Ramos (cell line): ENCODE measurements around the gene SLC12A2.

Experiments used
- in situ Hi-C: fragments of 300-500 bp; cut with MboI; formaldehyde crosslinking; loops from one replicate; pipeline ENCODE4 v1.14.3; 2022; ENCODE audit warnings: low sequenced_read_pairs; ENCODE audit not compliant: unreplicated experiment

Gene SLC12A2

DNA sequence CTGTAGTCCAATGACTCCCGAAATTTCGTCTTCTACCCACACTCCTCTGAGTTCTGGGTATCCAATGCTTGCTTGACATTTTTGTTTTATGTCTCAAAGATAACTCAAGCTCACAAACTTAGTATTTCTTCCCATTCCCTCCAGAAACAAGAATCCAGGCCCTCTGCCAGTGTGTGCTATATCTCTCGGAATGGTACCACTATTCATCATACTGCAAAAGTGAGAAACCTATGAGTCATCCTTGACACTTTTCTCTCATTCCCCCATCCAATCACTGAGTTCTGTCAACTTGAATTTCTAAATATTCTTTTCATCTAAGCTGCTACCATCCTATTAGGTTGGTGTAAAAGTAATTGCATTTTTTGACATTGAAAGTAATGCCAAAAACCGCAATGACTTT, 9.8 kb downstream of the SLC12A2 start:
- in situ Hi-C loops, result no loop called here

DNA sequence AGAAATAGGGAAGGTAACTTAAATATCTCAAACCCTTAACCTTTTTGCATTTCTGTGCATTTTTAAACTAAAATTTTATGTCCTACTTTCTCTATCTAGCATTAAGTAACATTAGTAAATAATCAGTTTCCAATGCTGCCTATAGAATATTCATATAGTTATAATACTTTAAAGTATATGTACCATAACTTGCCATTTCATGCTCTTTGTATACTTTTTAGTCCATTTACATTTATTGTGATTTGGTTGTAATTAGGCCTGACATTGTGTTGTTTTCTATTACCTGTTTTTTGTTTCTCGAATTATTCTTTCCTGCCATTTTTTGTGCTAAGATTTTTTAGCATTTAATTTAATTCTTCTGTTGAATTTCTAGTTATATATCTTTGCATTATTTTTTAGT, 13.7 kb downstream of the SLC12A2 start:
- in situ Hi-C loops, result no loop called here

DNA sequence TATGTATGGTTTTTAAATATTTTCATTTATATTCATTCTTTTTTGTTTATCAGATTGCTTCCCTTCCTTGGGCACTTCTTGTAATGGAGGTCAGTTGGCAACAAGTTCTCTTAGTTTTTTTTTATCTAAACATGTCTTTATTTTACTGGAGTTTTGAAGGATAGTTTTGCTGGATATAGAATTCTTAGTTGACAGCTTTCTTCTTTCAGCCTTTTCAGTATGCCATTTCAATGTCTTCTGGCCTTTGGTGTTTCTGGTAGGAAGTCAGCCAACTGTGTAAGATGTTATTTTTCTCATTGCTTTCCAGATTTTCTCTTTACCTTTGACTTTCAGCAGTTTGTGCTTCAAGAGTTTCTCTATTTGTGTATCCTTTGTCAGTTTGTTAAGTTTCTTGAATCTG, 14.2 kb downstream of the SLC12A2 start:
- in situ Hi-C loops, result no loop called here

DNA sequence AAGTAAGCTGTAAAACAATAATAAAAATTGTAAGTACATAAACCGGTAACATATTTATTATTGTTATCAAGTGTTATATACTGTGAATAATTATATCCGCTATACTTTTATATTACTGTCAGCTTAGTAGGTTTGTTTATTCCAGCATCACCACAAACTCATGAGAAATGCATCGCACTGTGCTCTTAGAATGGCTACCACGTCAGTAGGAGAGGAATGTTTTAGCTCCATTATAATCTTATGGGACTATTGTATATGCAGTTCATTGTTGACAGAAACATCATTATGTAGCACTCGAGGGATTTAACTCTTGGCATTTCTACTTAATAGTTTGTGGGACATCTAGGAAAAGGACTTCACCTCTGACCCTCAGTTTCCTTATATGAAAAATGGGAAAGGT, 16.4 kb downstream of the SLC12A2 start:
- in situ Hi-C loops, result no loop called here

DNA sequence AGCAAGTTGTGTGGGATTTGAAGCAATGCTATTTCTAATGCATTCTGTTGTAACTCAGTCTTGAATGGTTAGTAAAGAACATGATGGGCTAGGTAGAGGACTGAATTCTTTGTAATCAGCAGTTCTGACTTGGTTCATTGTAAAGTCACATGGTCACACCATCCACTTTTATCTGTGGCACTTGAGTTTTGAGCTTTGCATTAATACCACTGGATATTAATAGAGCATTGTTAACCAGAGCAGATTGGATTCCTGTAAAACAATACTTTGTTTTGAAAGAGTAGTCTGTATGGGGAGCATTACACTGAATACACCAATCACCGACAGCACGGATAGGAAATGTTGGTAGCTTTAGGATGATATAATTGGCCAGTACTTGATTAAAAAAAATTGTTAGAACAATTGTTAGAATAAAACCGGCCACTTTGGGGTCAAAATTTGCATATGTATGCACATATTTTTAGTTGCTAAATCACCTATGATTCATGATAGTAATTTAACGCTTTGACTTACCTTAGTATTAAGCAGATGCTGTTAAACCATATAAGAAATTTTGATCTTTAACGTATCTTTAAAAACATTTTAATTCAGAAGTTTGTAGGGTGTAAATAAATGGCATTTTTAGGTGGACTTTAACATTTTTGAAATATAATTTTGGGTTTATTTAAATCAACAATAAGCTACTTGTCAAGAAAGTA, 17.4 kb downstream of the SLC12A2 start:
- in situ Hi-C loops, result no loop called here

DNA sequence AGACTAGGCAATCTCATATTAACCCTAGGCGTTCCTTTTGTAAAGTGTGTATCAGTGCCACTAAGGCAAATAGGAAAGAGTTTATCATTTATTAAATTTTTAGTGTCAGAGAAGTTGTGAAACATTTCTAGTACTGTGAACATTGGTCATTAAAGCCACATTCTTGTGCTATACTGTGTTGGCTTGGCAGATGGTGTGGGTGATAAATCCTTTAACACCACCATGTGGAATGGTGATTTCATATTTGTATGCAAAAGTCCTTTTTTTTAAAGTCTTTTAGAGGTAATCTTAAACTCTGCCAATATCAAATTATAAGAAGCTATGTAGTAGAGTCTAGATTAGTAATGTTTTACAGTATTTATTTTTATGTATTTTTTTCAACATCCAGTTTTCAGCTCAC, 18.1 kb downstream of the SLC12A2 start:
- in situ Hi-C loops, result no loop called here

DNA sequence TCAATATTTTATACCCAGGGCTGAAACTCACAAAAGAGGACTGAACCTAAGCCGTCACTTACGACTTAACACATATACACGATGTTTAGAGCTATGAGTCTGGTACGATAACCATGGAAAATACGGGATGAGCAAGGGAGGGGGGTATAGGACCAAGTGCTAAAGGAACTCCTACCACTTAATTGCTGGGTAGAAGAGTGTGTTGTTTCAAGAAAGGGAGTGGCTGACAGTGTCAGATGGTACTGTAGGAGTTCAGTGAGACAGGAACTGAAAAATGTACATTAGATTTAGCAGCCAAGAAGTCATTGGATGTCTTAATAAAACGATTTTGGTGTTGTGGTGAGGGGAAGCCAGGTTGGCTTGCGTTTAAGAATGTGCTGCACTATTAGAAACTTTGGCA, 21.6 kb downstream of the SLC12A2 start:
- in situ Hi-C loops, result no loop called here

DNA sequence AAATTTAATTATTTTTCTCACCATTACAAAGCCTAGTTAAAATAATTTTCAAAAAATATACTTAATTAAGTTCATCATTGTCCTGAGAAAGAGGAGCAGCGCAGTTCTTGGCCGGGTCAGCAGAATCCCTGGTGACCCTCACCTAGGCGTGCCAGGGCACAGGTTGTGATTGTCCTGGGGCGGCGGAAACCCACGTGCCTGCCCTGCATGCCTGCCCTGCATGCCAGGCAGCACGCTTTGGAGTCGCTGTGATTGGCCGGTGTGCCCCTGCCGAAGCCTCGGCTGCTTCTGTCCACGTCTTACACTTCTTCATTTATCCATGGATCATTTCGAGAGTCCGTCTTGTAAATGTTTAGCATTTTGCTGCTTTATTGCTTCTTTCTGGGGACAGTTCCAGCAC, 25.6 kb downstream of the SLC12A2 start:
- in situ Hi-C loops, result no loop called here

DNA sequence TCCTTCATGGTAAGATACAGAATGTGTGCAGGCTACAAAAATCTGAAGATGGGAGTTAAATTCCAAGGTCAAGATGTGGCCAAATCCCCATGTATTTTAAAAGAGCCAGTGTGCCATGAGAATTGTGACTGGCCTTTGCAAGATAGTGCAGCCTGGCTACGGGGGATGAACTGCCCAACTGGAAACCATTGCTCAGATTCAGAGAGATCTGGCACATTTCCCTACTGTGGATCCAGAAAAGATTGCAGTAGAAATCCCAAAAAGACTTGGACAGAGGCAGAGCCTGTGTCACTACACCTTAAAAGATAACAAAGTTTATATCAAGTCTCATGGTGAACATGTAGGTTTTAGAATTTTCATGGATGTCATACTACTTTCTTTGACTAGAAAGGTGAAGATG, 26.2 kb downstream of the SLC12A2 start:
- in situ Hi-C loops, result no loop called here

DNA sequence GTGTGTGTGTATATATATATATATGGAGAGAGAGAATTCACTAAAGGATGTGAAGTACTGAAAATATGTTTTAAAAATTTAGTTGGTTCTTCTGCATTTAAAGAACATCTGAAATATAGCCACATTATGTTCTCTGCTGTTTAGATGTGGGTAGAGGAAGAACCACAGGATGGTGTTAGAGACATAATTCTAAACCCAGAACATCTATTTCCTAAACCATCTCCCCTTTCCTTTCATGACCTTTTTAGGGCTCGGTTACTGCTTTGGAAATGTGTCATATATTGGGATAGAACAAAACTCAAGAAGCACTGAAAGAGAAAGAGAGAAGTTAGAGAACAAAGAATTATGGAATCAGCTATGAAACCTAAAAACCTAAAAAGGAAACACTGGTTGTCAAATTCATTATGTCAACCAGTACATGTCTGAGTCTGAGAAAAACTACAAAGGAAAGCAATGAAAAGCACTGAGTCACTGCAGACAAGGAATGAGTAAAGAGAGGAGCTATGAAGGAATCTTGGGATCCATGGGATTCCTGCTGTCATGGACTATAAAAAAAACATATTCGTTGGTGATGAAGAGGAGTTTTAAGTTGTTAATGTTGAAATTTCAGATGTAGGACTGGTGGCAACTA, 28.4 kb downstream of the SLC12A2 start:
- in situ Hi-C loops, result no loop called here

DNA sequence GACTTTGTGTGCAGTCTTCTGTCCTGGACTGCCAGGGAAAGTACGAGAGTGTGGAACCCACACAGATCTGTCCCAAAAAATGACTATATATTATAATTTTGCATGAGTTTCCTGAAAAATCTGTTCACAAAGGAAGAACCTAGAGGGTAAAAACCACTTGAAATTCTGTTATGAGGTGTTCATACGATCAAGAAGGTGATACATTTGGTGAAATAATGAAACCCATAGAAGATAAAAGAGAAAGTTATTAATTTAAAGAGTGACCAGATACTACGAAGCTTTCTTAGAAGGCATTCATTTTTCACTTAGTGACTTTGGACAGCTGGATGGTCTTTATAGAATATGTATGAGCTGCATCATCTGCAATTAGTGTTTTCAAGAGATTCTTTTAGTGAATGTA, 32.9 kb downstream of the SLC12A2 start:
- in situ Hi-C loops, result no loop called here

DNA sequence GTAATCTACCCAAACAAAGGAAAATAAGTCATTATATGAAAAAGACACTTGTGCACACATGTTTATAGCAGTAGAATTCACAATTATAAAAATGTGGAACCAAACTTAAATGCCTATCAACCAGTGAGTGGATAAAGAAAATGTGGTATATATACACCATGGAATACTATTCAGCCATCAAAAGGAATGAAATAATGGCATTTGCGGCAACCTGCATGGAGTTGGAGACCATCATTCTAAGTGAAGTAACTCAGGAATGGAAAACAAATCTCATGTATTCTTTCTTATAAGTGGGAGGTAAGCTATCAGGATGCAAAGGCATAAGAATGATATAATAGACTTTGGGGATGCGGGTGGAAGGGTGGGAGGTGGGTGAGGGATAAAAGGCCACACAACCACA, 34.6 kb downstream of the SLC12A2 start:
- in situ Hi-C loops, result no loop called here

DNA sequence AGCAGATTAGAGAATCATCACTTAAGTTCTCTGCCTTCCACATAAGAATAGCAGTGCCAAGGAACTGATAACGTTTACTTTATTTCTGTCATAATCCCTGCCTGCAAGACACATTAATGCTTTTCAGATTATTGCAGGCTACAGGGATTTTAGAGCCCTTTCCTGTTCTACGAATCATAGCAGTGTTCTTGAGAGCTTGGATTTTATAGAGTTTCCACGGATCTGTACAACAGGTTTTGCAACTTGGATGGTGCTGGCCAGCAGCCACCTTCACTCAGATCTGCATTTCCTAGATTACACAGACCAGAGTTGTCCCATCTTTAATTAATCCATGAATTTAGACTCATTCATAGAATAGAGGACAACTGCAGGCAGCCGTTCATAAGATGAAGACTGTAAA, 38.1 kb downstream of the SLC12A2 start:
- in situ Hi-C loops, result no loop called here

DNA sequence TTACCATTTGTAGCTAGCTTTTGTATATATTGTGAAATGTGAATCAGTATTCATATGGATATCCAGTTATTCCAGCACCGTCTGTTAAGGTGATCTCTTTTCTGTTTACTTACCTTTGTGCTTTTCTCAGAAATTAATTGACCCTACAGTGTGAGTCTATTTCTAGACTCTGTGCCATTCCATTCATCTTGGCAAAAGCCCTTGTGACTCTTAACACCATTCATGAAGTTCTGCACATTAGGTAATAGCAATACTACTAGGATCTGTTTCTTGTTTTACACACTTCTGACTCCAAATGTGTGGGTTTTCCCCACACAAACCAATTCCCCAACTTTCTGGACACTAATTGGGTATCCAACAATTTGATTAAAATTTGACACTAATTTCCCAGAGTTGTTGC, 40.4 kb downstream of the SLC12A2 start:
- in situ Hi-C loops, result no loop called here

DNA sequence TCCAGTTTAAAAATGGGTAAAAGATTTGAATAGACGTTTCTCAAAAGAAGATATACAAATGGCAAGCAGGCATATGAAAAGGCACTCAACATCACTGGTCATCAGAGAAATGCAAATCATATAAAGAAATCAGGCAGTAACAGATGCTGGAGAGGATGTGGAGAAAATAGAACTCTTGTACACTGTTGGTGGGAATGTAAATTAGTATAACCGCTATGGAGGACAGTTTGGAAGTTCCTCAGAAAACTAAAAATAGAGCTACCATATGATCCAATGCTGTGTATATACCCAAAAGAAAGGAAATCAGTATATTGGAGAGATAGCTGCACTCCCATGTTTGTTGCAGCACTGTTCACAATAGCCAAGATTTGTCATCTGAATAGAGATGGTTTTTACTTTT, 42.7 kb downstream of the SLC12A2 start:
- in situ Hi-C loops, result no loop called here

DNA sequence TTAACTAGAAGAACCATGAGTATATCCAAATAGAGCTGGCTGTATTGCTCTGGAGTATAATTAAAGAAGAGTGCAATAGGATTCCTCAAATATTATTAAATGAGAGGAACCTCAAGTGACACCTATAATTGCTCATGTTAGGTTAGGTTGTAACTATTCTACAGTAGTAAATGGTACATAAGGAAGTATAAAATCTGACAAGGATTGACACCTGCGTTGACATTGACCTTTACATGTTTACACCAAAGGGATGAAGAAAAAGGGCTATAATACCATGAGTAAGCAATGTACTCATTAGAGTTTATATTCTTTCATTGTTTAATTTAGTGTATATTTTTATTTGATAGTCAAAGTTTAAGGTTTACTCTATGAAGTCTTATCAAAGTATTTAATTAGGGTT, 48.9 kb downstream of the SLC12A2 start:
- in situ Hi-C loops, result no loop called here

DNA sequence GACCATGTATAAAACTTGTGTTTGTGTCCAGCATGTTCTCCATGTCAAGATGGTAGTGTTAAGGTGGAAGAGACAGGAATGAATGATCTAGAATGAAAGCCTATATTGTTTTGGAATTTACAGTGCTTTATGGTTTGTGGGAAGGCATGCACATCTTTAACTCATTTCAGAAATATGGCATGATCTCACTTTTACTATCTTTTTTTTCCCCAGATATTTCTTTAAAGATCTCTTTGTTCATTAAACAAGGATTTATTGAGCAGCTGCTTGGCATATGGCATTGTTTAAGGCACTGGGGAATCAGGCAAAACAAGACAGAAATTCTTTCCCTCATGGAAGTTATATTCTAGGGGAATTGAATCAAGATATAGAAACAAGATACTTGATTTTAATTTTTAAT, 51.7 kb downstream of the SLC12A2 start:
- in situ Hi-C loops, result no loop called here

DNA sequence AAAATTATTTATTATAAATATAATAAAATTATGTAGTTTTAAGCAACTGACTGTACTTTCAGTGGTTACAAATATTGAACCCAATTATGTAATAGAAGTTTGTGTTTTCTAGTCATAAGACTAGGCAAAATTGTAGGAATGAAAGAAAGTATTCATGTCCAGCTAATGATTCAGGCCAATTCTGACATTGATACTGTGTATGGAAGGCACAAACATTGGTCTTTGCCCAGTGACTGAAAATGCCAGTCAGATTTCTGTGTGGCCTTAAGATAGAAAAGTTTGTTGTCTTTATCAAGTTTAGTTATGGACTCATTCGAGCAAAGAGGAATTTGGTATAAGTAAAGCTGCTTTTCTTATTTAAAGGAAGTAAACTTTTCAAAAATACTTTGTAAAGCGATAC, 60.3 kb downstream of the SLC12A2 start:
- in situ Hi-C loops, result no loop called here

DNA sequence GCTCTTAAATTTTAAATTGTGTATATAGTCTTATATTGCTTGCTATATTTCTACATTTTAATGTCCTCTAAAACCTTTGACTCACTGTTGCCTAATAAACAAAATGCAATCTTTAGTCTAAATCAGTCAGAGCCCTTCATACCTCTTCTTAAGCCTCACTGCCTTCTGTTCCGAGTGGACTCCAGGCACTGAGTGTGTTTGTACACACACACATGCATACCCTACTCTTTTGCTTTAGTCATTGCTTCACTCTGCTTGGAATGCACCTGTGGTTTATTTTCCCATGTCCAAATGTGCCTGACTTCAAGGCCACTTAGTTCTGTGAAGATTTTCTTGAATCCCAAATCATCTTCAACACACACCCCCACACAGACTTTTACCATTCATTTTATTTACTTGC, 60.9 kb downstream of the SLC12A2 start:
- in situ Hi-C loops, result no loop called here

DNA sequence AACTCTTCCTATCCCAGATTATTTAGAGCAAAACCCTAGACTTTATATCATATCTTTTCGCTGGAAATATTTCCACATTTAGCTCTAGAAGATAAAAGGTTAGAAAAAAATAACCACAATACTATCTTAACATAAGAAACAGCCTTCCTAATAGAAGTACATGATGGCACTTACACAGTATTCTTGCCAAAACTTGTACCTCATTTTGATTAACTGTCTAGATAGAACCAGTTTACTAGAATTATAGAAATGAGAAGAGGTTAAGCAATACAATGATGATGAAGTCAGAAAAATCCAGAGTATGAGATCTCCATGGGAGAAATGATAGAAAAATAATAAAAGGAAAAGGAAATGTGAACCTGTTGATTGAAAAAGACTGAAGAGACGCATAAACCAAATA, 63.1 kb downstream of the SLC12A2 start:
- in situ Hi-C loops, result no loop called here

DNA sequence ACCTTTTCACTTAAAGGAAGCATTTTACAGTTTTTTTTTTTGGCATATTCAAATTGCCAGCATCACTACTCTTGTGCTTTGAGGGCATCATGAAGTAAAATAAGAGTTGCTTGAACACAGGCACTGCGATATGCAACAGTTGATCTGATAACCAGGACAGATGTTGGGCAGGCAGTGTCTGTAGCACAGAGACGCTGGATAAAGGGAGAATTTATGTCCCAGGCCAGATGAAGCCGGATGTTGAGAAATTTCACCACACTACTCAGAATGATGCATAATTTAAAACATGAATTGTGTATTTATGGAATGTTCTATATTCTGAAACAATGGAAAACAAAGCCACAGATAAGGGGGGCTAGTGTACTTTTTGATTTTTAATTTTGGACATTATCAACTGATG, 71.4 kb downstream of the SLC12A2 start:
- in situ Hi-C loops, result no loop called here

DNA sequence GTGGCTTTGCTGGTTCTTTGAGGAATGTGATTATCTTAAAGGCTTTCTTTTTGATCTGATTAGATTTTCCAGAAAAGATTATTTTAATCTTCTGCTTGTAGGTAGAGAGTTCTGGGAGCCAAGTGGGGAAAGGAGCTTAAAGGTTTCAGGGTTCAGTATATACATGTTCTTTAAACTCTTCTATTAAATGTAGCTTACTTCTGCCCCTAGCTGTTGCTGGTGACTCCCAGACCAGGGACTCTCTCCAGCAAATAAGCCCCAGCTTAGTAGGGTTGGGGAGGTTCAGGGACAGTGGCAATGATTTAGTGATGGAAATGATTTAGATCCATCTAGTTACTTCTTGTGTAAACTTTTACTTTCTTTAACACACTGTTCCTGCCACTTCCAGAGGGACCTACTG, 72.2 kb downstream of the SLC12A2 start:
- in situ Hi-C loops, result no loop called here
